EL (cell line): ENCODE results near the gene CPLX3.

Experiments used
- DNase-seq: peaks from one replicate; pipeline ENCODE4 v3.0.0-alpha.2; 2016

The CPLX3 gene

DNA sequence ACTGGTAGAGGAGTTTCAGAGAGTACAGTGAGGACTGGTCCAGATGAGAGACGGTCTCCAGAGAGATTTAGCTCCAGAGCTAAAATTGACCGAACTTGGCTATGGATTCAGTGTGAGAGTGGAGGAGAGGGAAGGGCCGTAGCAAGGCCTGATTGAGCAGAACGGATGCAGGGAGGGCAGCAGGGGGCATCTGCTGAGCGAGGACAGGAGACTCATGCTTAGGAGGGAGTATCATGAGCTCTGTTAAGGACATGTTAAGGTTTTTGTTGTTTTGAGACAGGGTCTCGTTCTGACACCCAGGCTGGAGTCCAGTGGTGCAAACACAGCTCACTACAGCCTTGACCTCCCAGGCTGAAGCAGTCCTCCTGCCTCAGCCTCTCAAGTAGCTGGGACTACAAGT is 21.5 kb upstream of the CPLX3 start:
- no peak for DNase-seq

DNA sequence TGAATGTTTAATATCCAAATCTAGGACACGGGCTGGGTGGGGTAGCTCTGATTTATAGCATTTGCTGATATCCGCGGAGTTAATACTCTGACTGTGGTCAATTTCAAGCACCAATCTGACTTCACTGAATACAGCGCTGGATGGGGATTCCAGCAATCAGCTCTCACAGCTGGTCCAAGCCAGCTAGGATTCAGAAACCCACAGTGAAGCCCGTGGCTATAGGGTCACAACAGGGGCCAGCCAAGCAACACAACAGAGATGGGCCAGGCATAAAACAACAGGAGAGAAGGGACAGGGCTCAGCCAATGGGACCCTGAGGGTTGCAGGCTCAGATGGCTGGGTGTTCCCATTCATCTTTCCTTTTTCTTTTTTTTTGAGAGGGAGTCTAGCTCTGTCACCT is 19.1 kb upstream of the CPLX3 start:
- no peak for DNase-seq

DNA sequence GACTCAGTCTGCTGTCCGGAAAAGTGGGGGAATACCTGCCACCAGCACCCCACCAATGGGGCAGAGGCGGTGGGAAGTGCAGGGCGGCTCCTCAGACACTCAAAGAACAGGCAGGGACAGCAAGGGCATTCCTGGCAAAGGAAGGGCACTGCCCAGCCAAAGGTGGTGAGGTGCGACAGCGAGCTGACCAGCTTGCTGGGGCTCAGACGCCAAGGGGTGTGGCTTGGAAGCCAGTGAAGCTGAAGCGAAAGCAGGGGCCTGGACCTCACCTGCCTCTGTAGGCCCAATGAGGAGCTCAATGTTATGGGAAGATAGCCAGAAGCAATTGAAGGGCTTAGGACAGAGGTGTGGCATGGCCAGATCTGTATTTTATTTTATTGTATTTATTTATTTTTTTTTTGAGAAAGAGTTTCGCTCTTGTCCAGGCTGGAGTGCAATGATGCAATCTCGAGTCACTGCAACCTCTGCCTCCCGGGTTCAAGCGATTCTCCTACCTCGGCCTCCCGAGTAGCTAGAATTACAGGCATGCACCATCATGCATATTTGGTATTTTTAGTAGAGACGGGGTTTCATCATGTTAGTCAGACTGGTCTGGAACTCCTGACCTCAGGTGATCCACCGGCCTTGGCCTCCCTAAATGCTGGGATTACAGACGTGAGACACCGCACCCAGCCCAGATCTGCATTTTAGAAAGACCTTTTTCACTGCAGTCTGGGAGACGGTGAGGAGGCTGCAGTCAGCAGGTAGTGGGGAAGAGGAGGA is 18.2 kb upstream of the CPLX3 start:
- peak; percentile 44 for DNase-seq

DNA sequence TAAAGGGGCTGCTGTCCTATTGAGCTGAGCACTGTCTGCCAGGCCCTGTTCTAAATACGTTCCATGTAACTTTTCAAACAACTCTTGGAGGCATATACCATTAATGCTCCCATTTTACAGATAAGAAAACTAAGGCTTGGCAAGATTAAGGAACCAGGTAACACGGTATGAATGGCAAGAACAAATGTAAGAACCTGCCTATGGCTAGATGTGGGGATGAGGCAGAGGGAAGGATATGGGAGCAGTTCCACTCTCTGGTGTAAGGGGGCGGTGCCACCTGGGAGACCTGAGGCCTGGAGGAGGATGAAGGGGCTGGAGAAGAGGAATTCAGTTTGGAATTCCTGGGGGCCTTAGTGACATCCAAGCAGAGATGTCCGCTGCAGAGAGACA is 17.6 kb upstream of the CPLX3 start:
- no peak for DNase-seq

DNA sequence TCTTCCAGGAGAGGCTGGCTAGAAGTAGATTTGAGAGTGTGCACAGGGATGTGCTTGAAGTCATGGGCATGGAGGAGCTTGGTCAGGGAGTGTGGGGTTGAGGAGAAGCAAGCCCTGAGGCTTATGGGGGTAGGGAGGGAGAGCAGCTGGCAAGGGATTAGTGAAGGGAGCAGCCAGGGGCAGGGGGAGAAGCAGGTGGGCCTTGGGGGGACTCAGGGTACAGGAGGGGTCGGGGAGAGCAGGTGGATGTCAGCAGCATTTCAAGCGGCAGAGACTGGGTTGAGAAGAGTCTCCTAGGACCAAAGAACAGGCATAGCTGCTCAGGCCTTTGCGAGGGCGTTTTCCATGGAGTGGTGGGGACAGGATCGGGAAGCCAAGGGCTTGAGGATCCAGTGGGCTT is 17.2 kb upstream of the CPLX3 start:
- no peak for DNase-seq

DNA sequence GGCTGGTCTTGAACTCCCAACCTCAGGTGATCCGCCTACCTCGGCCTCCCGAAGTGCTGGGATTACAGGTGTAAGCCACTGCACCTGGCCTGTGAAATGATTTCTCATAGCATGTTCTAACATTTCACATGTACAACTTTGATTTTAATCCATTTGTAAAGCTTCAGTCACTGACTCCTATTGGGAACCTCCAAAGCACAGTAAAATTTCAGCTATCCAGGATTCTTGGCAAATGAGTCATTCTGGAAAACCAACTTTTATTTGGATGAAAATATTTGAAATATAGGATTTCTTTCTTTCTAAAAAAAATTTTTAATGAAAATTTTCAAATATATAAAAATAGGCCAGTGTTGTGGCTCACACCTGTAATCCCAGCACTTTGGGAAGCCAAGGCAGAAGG is 16.5 kb upstream of the CPLX3 start:
- peak; percentile 42 for DNase-seq

DNA sequence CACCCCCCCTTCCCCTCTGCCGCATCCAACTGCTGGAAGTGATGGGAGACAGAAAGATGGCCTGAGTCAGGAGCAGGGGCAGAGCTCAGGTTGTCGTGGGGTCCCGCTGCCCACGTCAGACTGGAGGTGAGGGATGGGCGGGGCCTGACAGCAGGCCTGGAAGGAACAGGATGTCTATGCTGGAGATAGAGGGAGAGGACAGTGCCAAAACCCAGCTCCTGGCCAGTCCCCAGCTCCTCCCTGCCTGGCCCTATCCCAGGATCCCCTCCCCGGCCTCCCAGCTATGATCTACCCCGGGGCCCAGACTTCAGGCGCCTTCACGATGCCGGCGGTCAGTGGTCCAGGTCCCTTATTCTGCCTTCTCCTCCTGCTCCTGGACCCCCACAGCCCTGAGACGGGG is 13.9 kb upstream of the CPLX3 start, which contains the start of gene LMAN1L:
LMAN1L (plus strand) TSS at position 303 of the 400 bp plus-strand sequence; CDS start at position 323, 20 bp downstream.
- no peak for DNase-seq

DNA sequence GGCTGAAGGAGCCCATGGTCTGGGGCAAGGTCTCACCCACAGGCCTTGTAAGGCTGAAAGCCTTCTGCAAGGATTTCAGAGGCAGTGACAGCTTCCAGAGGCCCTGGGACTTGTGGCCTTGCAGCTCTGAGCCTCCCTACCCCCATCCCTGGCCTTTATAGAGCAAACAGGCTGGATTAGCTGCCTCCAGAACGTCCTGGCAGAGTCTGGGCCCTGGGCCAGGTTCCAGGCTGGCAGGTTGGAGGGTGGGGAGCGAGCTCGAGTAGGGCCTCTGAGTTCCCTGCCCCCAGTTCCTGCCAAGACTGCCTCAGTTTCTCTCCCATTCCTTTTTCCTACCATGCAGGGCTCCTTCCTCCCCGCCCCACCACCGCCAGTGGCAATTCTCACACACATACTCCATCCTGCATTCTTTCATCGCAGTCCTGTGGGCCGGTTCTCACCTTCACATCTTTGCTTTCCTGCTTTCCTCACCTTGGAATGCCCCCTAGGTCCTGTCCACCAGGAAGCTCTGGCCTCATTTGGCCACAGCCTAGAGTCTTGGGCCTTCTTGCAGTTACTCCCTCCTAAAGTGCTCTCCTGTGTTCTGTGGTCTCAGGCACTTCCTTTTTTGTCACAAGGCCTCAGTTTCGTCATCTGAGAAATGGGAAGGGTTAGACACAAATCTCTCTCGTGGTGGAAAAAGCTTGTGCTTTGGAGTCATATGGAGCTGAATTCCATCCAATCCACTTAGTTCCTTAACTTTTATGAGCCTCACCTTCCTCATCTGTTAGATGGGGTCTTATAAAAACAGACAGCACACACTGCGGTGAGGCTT is 11.1 kb upstream of the CPLX3 start:
- DNase-seq: no peak

DNA sequence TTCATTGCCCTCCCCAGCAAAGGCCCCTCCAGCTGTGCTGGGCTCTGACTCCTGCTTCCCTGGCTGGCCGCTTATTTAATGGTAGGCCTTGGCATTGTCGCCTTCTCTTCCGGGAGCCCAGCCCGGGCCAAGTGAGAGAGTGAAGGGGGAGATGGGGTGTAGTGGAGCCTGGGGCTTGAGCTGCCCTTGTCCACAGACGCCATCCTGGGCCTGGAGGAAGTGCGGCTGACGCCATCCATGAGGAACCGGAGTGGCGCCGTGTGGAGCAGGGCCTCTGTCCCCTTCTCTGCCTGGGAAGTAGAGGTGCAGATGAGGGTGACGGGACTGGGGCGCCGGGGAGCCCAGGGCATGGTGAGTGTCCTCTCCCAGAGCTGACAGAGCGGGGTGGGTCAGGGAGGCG is 10.5 kb upstream of the CPLX3 start:
- no peak for DNase-seq

DNA sequence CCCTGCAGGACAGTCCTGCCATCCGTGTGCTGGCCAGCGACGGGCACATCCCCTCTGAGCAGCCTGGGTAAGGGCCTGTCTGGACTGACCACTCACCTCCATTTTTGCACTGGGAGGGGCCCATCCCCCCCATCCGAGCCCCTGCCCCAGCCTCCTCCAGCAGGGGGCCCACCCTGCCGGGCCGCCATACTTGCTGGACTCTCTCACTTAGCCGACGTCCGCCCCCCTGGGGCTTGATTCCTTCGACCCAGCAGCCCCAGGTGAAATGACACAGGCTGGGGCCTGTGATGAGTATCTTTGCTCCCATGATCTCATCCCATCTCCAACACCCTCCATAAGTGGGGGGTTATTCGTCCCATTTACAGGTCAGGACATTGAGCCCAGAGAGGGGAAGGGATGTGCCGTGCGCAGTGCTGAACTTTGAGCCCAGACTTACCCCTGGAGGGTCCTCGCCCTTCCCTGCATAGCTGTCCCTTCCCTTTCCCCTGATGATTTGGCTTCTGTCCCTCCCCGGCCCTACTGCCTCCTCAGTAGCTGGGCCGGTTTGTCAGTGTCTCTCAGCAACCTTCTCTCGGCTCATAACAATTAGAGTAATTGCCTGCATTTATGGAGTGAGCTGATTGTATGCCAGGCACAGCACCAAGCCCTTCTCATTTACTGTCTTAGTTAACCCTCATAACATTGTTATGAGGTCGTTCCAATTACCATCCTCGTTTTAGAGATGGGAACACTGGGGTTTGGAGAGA is 9.6 kb upstream of the CPLX3 start:
- DNase-seq: peak; percentile 47

DNA sequence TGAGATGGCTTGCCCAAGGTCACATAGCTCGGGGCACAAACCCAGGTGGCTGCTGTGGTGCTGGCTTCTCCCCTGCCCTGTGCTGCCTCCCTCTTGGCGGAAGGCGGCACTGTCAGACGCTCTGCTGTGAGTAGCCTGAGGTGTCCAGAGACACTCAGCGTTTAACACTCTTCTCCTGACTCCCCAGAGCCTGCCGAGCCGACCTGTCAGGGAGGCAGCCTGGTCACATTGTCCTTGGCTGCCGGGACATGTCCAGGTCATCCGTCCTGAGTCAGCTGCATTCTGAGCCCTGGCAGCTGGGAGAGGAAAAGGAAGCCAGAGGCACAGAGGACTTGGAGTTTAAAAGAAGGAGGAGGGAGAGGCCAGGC is 9.1 kb upstream of the CPLX3 start:
- DNase-seq: no peak

DNA sequence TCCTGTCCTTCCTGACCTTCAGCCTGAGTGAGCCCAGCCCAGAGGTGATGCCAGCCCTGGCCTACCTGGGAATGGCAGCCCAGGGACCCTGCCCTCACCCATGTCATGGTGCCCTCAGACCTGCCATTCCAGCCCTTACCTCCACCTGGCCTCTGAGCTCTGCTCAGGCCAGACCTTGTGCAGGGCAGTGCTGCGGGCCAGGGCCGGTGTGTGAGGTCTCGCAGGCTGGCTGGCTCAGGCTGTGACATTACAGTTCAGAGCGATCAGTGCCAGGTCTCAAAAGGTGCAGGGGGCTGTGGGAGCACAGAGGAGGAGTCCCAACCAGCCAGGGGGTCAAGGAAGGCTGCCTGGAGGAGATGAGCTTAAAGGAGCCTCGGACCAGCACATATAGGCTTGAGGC is 6.4 kb upstream of the CPLX3 start:
- DNase-seq: no peak

DNA sequence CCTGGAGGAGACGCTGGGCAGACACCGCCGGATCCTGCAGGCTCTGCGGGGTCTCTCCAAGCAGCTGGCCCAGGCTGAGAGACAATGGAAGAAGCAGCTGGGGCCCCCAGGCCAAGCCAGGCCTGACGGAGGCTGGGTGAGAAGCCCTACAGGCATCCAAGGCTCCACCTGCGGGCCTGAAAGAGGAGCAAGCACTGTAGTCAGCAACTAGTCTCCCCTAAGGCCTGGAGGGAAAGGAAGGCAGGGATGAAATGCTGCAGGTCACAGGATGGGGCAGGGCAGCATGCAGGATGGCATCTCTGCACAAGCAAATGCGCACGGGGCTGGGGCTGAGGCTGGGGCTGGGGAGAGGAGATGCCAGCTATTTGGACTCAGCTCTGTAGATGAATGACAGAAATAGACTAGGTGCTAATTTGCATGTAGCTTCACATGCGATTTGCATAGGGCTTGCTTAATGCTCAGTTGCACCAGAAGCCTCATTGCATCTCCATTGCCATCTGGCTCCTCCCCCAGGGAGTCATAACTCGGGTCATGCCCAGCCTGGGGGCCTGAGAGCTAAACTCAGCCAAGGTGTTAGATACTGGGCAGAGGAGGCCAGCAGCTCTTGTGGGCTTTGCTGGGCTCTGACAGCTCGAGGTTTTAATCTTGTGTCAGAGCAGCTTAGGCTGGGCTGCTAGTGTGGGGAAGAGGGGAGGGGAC is 5.2 kb upstream of the CPLX3 start:
- DNase-seq: peak; percentile 23

DNA sequence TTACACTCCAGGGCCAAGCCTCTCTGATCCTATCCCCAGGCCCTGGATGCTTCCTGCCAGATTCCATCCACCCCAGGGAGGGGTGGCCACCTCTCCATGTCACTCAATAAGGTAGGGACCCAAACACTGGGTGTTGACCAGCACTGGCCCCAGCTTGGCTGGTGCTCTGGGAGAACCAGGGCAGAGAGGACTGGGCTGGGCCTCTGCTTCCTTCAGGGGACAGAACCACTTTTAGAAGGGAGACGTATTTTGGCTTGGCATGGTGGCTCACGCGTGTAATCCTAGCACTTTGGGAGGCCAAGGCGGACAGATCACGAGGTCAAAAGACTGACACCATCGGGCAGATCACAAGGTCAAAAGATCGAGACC is 4.7 kb upstream of the CPLX3 start:
- no peak for DNase-seq

DNA sequence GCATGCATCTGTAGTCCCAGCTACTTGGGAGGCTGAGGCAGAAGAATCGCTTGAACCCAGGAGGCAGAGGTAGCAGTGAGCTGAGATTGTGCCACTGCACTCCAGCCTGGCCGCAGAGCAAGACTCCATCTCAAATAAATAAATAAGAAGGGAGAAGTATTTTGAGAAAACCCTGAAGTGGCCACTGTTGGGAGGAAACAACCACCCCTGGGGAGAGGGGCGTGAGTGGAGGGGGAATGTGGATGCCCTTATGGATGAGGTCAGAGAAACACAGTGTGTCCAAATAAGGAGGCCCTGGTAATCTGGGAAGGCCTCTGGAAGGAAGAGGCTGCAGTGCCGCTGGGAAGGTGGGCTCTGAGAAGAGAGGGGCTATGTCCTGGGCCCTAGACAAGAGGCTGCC is 4.2 kb upstream of the CPLX3 start:
- no peak for DNase-seq

DNA sequence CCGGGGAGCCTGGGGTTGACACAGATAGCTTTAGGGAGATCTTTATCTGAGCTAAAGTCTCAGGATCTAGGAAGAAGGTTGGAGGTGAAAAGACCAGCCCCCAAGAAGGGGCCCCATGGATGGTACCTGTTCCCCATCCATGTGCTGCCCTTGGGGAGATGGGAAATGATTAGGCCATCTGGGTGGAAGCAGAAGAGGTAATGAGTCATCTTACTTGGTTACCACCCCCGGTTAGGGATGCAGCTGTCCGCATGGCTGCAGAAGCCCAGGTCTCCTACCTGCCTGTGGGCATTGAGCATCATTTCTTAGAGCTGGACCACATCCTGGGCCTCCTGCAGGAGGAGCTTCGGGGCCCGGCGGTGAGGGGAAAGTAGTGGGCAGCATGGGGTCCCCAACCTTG is 3.1 kb upstream of the CPLX3 start:
- DNase-seq: no peak

DNA sequence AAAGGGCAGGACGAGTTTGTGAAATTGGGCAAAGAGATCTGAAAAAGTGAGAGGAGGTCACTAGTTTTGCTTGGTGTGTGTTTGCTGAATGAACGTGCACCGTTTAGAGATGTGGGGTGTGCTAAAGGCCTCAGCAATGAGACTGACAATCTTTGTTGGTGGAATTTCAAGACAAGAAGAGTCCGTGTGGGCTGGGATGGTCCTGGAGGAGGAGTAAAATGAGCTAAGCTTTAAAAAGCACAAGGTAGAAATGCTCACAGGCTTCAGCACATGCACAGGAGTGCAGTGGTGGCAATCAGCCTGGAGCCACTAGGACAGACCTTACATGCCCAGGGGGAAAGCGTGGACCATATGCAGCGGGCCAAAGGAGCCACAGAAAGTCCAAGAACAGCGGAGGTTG is 1.5 kb upstream of the CPLX3 start:
- DNase-seq: no peak

DNA sequence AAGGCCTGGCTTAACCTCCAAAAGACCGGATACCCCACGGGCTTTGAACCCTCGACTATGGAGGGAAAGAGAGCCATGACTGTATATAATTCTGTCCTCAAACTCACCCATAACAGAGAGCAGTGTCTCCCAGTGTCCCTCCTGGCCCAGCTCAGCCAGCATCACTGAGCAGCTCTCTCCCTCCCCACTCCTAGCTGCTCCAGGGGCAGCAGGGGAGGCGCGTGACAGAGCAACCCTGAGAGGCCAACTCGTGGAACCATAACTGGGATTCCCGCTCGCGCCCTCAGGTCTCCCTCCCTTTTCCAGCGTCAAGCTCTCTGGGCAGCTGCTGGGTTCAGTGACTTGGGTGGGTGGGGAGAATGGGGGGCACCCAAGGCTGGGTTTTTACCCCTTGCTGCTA is 561 bp upstream of the CPLX3 start:
- no peak for DNase-seq

DNA sequence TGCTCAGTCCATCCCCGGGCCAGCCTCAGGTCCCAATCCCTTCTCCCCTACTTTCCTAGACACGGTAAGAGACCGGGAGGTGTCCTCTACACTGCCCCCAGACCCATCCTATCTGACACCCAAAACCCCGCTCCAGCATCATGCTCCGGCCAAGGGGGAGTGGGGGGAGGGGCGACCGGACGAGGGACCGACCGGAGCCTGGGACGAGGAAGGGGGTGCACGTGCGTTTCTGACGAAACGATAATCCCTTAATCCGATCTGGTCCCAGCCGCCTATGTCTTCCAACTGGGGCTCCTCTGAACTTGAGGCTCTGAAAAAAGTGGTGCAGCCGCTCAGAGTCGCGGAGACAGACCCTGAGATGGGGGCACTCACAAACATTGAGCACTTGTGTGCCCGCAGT is 494 bp downstream of the CPLX3 start:
- DNase-seq: no peak

DNA sequence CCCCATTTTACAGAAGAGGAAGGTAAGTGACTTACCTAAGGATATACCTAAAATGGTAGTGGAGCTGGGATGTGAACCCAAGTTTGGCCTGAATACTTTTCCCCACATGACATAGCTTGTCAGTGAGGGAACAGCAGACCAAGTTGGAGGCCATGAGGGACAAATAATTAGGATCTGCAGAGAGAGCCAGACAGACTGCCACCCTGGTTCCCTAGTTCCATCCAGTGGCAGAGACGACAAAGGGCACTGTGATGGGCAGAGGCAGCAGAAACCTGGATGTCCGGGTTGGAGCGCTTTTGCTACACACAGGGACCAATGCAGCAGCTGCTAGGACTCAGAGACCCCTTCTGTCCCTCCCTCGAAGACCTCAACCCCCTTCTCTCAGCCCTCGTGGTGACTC is 1.2 kb downstream of the CPLX3 start:
- no peak for DNase-seq

DNA sequence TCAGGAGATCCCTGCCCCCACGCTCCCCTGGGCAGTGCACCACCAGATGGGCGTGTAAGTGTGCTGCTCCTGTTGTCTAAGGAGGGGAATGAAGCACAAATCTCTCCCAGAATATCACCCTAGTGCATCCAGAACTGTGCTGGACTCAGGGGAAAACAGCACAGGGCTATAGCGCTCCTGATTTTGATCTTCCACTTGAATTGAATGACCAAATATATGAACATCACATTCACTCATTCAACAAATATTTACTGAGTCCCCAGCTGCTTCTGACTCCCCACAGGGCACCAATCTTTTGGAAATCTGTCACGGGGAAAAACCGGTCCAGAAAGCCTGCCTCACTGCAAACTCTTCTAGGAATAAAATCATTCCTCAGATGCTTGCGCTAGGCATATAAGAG is 2.4 kb downstream of the CPLX3 start:
- DNase-seq: no peak

DNA sequence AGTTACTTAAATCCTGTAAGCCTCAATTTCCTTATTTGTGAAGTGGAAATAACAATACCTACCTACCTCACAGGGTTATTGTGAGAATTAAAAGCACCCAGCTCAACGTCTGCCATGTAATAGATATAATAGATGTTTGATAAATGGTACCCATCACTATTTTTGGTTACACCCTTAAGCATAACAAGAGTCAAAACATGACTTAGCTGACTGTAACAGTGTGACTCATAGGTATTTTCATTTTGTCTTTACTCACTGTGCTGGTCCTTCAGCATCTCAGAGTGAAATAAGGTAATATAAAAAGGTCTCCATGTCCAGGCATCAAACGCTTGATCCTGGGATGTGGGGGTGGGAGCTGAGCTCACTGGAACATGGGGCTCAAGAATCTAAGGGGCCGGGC is 3.1 kb downstream of the CPLX3 start:
- DNase-seq: no peak

DNA sequence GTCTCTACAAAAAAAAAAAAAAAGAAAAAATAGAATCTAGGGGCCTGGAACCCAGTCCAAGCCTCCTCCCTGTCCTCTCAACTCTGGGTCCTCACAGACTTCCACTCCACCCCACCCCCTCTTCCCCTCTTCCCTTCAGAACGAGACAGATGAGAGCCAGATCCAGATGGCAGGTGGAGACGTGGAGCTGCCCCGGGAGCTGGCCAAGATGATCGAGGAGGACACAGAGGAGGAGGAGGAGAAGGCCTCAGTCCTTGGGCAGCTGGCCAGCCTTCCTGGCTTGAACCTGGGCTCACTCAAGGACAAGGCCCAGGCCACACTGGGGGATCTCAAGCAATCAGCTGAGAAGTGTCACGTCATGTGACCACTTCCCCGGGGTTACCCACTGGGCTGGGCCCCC is 3.6 kb downstream of the CPLX3 start:
- DNase-seq: no peak
